Measurements from ENCODE around the gene CA5A.
A peak's percentile ranks its signal among the peaks of the same experiment; 100 is the strongest.
"Not testable (repeated sequence)": the region's sequence is repeated elsewhere in the genome, so short reads cannot be mapped to it uniquely, and the experiment has no call there.

DNA sequence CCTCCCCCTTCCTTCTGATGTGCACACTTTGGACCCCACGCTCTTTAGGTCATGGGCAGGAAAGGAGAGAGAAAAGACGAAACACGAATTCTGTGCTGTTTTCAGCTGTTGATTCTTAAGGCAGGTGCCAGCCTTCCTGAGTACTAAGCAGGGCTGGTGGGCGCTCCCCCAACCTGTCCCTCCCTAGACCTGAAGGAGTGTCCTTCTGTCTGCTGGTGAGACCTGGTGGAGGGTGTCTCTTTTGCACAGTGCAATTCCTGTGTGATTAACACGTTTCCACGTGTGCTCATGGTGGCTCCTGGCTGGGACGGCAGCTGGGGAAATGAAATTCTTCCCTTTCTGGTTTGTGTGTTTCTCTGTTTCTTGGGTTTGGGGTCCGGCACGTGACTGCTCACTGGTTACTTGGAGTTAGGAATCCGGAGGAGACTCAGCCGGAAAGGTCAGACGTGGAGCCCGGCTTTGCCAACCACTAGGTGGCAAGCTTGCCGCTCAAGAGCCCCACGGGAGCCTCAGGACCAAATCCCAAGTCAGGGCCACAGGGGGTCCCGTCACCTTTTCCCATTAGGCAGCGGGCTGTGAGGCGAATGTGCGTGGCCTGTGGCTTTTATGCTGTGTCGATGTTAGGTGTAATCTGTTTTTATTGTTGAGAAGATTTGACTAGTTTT lies 46.9 kb upstream of the CA5A start:
- TF ChIP-seq POLR2A (IDR thresholded peaks at IDR 0.05) = not testable (repeated sequence)
- TF ChIP-seq CTCF (IDR thresholded peaks at IDR 0.05) = peak in 11 of 12 donors; percentile 23 to 55 (median 46)

All from heart left ventricle (tissue), 13 donors.